Measurements from ENCODE around the gene BAIAP3.
A peak's percentile ranks its signal among the peaks of the same experiment; 100 is the strongest.
"Not testable (repeated sequence)": the region's sequence is repeated elsewhere in the genome, so short reads cannot be mapped to it uniquely, and the experiment has no call there.

The BAIAP3 gene

GRCh38 chr16:1289477-1289866, 44.0 kb upstream of the BAIAP3 start:
- peak overlapping the region; percentile 68 for H3K9ac ChIP-seq (ENCODE audit: insufficient read length, low read depth)
- DNase-seq (ENCODE audit: low read depth, low spot score) = no peak

GRCh38 chr16:1290063-1290501, 43.4 kb upstream of the BAIAP3 start:
- Histone ChIP-seq H3K9me3 (ENCODE audit: insufficient read depth, low read length) (no peaks in the 10 kb centered on the region), H3K27me3 (ENCODE audit: insufficient read depth, insufficient read length) (peaks cover 58% of the 10 kb centered on the region), H3K36me3 (ENCODE audit: insufficient read depth, insufficient read length, low read length) (no peaks in the 10 kb centered on the region), H3K9ac (ENCODE audit: insufficient read length, low read depth) (peak overlapping the region; percentile 59), H3K4me3 (ENCODE audit: insufficient read length, low read depth) (peak overlapping the region; percentile 21), H3K4me1 (ENCODE audit: insufficient read depth, insufficient read length) (peaks cover 12% of the 10 kb centered on the region)
- no peak for DNase-seq (ENCODE audit: low read depth, low spot score)
- TF ChIP-seq YY1 (IDR thresholded peaks at IDR 0.05; ENCODE audit: insufficient read depth, insufficient read length) (no peak), ZNF274 (IDR thresholded peaks at IDR 0.05; ENCODE audit: low read depth, low read length) (no peak), SUZ12 (IDR thresholded peaks at IDR 0.05; ENCODE audit: extremely low read depth, insufficient read depth, insufficient read length) (no peak)

More at GRCh38 chr16:1289477-1289866, 44.0 kb upstream of the BAIAP3 start:
- H3K9me3 ChIP-seq (ENCODE audit: insufficient read depth, low read length) = no peaks in the 10 kb centered on the region
- peaks cover 12% of the 10 kb centered on the region for H3K4me1 ChIP-seq (ENCODE audit: insufficient read depth, insufficient read length)
- TF ChIP-seq ZNF274 (IDR thresholded peaks at IDR 0.05; ENCODE audit: low read depth, low read length) (no peak), SUZ12 (IDR thresholded peaks at IDR 0.05; ENCODE audit: extremely low read depth, insufficient read depth, insufficient read length) (no peak)
- H3K27me3 ChIP-seq (ENCODE audit: insufficient read depth, insufficient read length) = peaks cover 61% of the 10 kb centered on the region
- H3K4me3 ChIP-seq (ENCODE audit: insufficient read length, low read depth) = peak overlapping the region; percentile 21
- H3K36me3 ChIP-seq (ENCODE audit: insufficient read depth, insufficient read length, low read length) = no peaks in the 10 kb centered on the region

- H3K36me3 ChIP-seq (ENCODE audit: insufficient read depth, insufficient read length, low read length) = no peaks in the 10 kb centered on the region
- no peak for DNase-seq (ENCODE audit: low read depth, low spot score)
- TF ChIP-seq SUZ12 (IDR thresholded peaks at IDR 0.05; ENCODE audit: extremely low read depth, insufficient read depth, insufficient read length) = no peak
- no peak for TF ChIP-seq ZNF274 (IDR thresholded peaks at IDR 0.05; ENCODE audit: low read depth, low read length)
- TF ChIP-seq YY1 (IDR thresholded peaks at IDR 0.05; ENCODE audit: insufficient read depth, insufficient read length) = no peak
- H3K9me3 ChIP-seq (ENCODE audit: insufficient read depth, low read length) = no peaks in the 10 kb centered on the region
- peaks cover 50% of the 10 kb centered on the region for H3K27me3 ChIP-seq (ENCODE audit: insufficient read depth, insufficient read length)
- H3K4me1 ChIP-seq (ENCODE audit: insufficient read depth, insufficient read length) = peaks cover 11% of the 10 kb centered on the region
- no peak overlapping the region for H3K9ac ChIP-seq (ENCODE audit: insufficient read length, low read depth)
- H3K4me3 ChIP-seq (ENCODE audit: insufficient read length, low read depth) = no peak overlapping the region
Observed at GRCh38 chr16:1290860-1291575, 42.4 kb upstream of the BAIAP3 start.

- Histone ChIP-seq H3K4me1 (ENCODE audit: insufficient read depth, insufficient read length) (peaks cover 7% of the 10 kb centered on the region), H3K4me3 (ENCODE audit: insufficient read length, low read depth) (no peak overlapping the region), H3K27me3 (ENCODE audit: insufficient read depth, insufficient read length) (peaks cover 45% of the 10 kb centered on the region), H3K36me3 (ENCODE audit: insufficient read depth, insufficient read length, low read length) (no peaks in the 10 kb centered on the region), H3K9ac (ENCODE audit: insufficient read length, low read depth) (no peak overlapping the region), H3K9me3 (ENCODE audit: insufficient read depth, low read length) (no peaks in the 10 kb centered on the region)
- TF ChIP-seq SUZ12 (IDR thresholded peaks at IDR 0.05; ENCODE audit: extremely low read depth, insufficient read depth, insufficient read length) = no peak
- TF ChIP-seq ZNF274 (IDR thresholded peaks at IDR 0.05; ENCODE audit: low read depth, low read length) = no peak
- DNase-seq (ENCODE audit: low read depth, low spot score) = no peak
Observed at GRCh38 chr16:1291576-1291974, 41.9 kb upstream of the BAIAP3 start.

GRCh38 chr16:1292208-1292607, 41.2 kb upstream of the BAIAP3 start:
- H3K4me1 ChIP-seq (ENCODE audit: insufficient read depth, insufficient read length); H3K4me3 ChIP-seq (ENCODE audit: insufficient read length, low read depth); H3K9me3 ChIP-seq (ENCODE audit: insufficient read depth, low read length); DNase-seq (ENCODE audit: low read depth, low spot score); H3K36me3 ChIP-seq (ENCODE audit: insufficient read depth, insufficient read length, low read length); H3K9ac ChIP-seq (ENCODE audit: insufficient read length, low read depth): not testable (repeated sequence)
- H3K27me3 ChIP-seq (ENCODE audit: insufficient read depth, insufficient read length) = peaks cover 44% of the 10 kb centered on the region

GRCh38 chr16:1292808-1293207, 40.6 kb upstream of the BAIAP3 start:
- Histone ChIP-seq H3K27me3 (ENCODE audit: insufficient read depth, insufficient read length) (peaks cover 40% of the 10 kb centered on the region), H3K4me1 (ENCODE audit: insufficient read depth, insufficient read length) (peaks cover 12% of the 10 kb centered on the region)
- H3K4me3 ChIP-seq (ENCODE audit: insufficient read length, low read depth); H3K9ac ChIP-seq (ENCODE audit: insufficient read length, low read depth); H3K9me3 ChIP-seq (ENCODE audit: insufficient read depth, low read length); H3K36me3 ChIP-seq (ENCODE audit: insufficient read depth, insufficient read length, low read length); DNase-seq (ENCODE audit: low read depth, low spot score): not testable (repeated sequence)

- TF ChIP-seq YY1 (IDR thresholded peaks at IDR 0.05; ENCODE audit: insufficient read depth, insufficient read length) = no peak
- TF ChIP-seq ZNF274 (IDR thresholded peaks at IDR 0.05; ENCODE audit: low read depth, low read length) = no peak
- TF ChIP-seq SUZ12 (IDR thresholded peaks at IDR 0.05; ENCODE audit: extremely low read depth, insufficient read depth, insufficient read length) = no peak
- H3K36me3 ChIP-seq (ENCODE audit: insufficient read depth, insufficient read length, low read length) = no peaks in the 10 kb centered on the region
- H3K27me3 ChIP-seq (ENCODE audit: insufficient read depth, insufficient read length) = peaks cover 32% of the 10 kb centered on the region
- H3K9me3 ChIP-seq (ENCODE audit: insufficient read depth, low read length) = no peaks in the 10 kb centered on the region
- H3K4me3 ChIP-seq (ENCODE audit: insufficient read length, low read depth) = no peak overlapping the region
- no peak for DNase-seq (ENCODE audit: low read depth, low spot score)
- no peak overlapping the region for H3K9ac ChIP-seq (ENCODE audit: insufficient read length, low read depth)
- H3K4me1 ChIP-seq (ENCODE audit: insufficient read depth, insufficient read length) = peaks cover 12% of the 10 kb centered on the region
Observed at GRCh38 chr16:1293921-1294656, 39.4 kb upstream of the BAIAP3 start.
